Activated CD8-positive, alpha-beta memory T cell treated with anti-CD3 and anti-CD28 coated beads, Interleukin-2, amount 50 U/mL, for 48 hours (primary cell): ENCODE data around the gene PTPRD.

Experiments used
- DNase-seq: peaks from one replicate; pipeline ENCODE4 v3.0.0-alpha.2; 2020

PTPRD gene

DNA sequence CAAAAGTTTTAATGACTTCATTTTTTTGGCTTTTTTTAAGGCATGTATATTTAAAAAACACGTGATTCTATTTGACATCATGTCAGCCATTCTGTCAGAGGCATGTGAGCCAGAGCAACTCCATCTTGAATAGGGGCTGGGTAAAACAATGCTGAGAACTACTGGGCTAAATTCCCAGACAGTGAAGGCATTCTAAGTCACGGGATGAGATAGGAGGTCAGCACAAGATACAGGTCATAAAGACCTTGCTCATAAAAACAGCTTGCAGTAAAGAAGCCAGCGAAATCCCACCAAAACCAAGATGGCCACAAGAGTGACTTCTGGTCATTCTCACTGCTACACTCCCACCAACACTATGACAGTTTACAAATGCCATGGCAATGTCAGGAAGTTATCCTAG, 1812.6 kb downstream of the PTPRD start:
- DNase-seq = no peak

GRCh38 chr9:8799615-8800014, 1813.2 kb downstream of the PTPRD start:
- no peak for DNase-seq

GRCh38 chr9:8799206-8799605, 1813.6 kb downstream of the PTPRD start:
- no peak for DNase-seq

GRCh38 chr9:8784838-8785237, 1828.0 kb downstream of the PTPRD start:
- no peak for DNase-seq

DNA sequence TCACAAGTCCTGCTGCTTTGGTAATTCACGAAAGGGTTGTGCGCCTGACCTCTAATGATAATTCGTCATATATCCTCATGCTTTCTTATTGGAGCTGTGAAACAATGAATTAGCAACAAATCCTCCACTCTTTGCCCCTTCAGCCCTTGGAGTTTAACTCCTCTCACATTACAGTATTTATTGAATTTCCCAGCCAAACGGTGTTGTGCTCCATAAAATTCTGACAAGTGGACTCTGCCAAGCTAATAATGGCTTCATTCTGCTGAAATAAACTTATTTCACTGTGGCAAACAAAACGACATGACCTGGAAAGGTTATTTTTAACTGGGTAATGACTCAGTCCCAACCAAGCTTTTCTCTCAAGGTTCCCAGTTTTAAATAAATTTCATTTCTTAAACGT, 1828.9 kb downstream of the PTPRD start:
- DNase-seq = no peak

GRCh38 chr9:8782237-8782636, 1830.6 kb downstream of the PTPRD start:
- no peak for DNase-seq

- no peak for DNase-seq
Measured at GRCh38 chr9:8781458-8781857, 1831.3 kb downstream of the PTPRD start.

DNA sequence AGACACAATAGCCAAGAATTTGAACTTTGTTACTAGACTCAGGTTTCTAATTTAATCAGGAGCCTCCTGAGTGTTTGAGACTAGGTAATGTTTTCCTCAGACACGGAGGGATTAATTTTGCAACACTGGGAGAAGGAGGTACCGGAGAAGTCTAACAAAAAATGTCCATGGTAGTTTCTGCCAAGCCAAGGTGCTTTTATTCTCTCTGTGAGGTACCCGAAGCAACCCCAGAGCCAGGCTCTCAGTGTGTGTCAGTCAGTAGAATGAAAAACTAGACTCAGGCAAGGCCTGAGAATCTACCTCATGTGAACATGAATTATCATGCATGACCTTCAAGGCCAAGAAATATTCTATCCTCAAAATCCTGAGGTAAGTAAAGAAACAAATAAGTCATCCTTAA, 1832.4 kb downstream of the PTPRD start:
- no peak for DNase-seq

- DNase-seq = no peak
Measured at GRCh38 chr9:8779478-8779877, 1833.3 kb downstream of the PTPRD start.

- DNase-seq = no peak
Measured at GRCh38 chr9:8778356-8778755, 1834.4 kb downstream of the PTPRD start.

DNA sequence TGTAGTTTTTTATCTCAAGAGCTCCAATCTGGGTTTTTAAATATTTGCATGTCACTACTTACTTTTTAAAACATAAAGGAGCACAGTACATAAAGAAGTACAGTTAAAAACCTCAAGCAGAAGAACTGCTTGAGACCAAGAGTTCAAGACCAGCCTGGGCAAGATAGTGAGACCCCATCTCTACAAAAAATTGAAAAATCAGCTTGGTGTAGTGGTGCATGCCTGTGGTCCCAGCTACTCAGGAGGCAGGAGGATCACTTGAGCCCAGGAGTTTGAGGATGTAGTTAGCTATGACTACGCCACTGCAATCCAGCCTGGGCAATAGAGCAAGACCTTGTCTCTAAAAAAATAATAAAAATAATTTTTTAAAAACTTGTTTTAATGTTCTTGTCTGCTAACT, 1840.5 kb downstream of the PTPRD start:
- DNase-seq = no peak

- no peak for DNase-seq
Measured at GRCh38 chr9:8769153-8769552, 1843.6 kb downstream of the PTPRD start.

DNA sequence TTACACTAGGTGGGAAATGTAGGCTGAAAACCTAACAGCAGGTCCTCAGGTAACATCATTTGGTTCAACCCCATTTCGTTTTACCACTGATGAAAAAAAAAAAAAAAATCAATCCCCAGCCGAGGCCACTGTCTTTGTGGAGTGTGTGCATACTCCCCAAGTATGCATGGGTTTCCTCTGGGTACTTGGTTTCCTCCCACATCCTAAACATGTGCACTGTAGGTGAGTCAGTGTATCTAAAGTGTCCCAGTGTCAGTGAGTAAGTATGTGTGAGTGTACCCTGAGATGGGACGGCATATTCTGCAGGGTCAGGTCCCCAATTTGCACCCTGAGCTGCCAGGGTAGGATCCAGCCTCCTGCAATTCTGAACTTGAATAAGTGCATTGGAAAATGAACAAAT, 1846.7 kb downstream of the PTPRD start:
- DNase-seq = no peak

GRCh38 chr9:8764051-8764450, 1848.8 kb downstream of the PTPRD start:
- DNase-seq = no peak

GRCh38 chr9:8762479-8763085, 1850.2 kb downstream of the PTPRD start:
- no peak for DNase-seq

- DNase-seq = no peak
Measured at GRCh38 chr9:8760000-8760767, 1852.6 kb downstream of the PTPRD start.

DNA sequence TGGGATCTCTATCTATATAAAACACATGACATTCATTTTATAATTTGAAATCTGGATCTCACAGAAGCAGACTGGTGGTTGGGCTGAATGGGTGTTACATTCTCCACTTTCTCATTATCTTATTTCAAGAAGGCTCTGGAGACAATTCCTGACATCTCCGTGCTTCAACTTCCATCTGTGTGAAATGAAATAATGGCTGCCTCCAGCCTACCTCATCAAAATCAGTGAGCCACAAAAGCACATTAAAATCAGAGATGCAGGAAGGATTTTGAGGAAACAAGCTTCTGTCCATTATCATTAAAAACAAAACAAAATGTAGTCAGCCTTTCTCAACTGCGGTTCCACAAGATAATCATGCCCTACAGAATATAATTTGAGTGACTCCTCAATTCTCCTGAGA, 1854.9 kb downstream of the PTPRD start:
- no peak for DNase-seq

- DNase-seq = no peak
Measured at GRCh38 chr9:8754751-8755150, 1858.1 kb downstream of the PTPRD start.

DNA sequence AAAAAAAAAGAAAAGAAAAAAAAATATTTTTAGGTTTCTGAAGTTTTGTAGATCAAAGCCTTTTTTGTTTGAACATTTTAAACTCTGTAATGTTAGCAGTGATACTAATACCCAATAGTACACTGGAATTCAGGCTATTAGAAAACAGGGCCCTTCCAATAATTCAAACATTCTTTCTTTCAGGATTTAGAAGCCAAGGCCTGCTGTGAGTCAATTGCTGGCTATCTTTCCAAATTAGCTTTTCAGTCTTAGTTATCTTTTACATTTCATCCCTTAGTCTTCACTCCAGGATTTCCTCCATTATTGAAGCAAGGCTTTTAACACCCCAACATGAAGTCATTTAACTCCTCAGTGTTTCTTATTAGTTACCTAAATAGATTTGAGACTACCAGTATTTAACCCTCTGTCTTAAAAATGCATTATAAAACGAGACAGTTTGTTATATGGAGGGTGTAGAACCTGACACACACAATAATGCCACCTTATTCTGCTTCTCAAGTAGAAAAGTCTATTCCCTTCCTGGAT, 1861.3 kb downstream of the PTPRD start:
- DNase-seq = no peak

DNA sequence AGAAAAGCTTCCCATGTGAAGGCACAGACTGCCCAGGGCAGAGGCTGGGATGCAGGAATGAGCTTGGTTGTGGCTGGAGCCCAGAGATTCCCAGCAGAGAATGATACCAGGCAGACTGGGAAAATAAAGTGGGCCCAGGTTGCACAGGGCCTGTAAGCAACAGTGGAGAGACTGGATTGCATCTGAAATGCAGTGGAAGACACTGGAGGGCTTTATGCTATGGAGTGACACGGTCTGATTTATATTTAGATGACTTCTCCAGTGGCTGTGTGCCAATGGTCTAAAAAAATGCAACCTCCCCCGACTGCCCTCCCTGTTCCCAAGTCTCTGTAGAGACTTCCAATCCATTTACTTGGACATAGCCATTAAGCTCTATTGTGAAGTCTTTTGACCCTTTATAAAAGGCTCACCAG, 1862.2 kb downstream of the PTPRD start:
- no peak for DNase-seq

GRCh38 chr9:8745347-8745746, 1867.5 kb downstream of the PTPRD start:
- no peak for DNase-seq

DNA sequence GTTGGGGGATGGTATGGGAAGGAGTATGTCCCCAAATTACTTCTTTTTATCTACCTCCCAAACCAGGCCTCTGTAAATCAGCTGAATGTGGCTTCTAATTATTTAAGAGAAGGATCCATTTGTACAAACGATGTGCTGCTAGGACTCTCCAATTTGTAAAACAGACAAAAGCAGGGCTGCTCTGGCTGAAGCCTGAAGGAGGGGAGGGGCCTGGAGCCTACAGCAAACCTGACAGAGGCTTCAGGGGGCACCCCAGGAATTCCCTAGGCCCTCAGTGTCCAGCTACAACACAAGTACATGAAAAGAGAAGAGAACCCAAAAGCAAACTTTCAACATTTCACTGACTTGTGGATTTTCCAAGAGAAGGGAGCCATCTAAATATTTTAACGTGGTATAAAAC, 1873.9 kb downstream of the PTPRD start:
- DNase-seq = no peak

- DNase-seq = no peak
Measured at GRCh38 chr9:8736805-8737204, 1876.0 kb downstream of the PTPRD start.

GRCh38 chr9:8734760-8735159, 1878.0 kb downstream of the PTPRD start:
- no peak for DNase-seq
